ENCODE data around the gene TP73. TPM values are rescaled to one million over a fixed set of nuclear protein-coding genes. Genes with fewer than 3 reads are reported as not detected.

TP73 gene
- total RNA-seq, 1 experiment from 2014 or later = 2.6 TPM

GRCh38 chr1:3761296-3762010, 109.1 kb downstream of the TP73 start:
- Histone ChIP-seq H3K27me3 (ENCODE audit: low read length) (peaks cover 82% of the 10 kb centered on the region), H3K9me2 (replicated peaks; ENCODE audit: low read length) (no peaks in the 10 kb centered on the region), H3K4me2 (ENCODE audit: low read length) (no peak overlapping the region), H3K27ac (ENCODE audit: low read length) (no peak overlapping the region), H3K9ac (ENCODE audit: low read length) (no peak overlapping the region), H3F3A (ENCODE audit: low read length, unreplicated experiment) (no peaks in the 10 kb centered on the region), H4K20me1 (ENCODE audit: low read length) (no peaks in the 10 kb centered on the region), H2AFZ (ENCODE audit: low read length) (no peak overlapping the region), H3K9me3 (ENCODE audit: low read length) (no peaks in the 10 kb centered on the region), H3K4me3 (ENCODE audit: low read length) (no peak overlapping the region), H3K4me1 (ENCODE audit: insufficient read depth, low read length) (no peaks in the 10 kb centered on the region), H3K79me2 (ENCODE audit: low read length) (no peaks in the 10 kb centered on the region), H3K36me3 (ENCODE audit: low read depth, low read length) (no peaks in the 10 kb centered on the region)
- BruUV-seq (replicated peaks) = no TSS peak
- ChIA-PET POLR2A (ENCODE audit: unreplicated experiment) (no interaction called here), CTCF (no interaction called here)
- intact Hi-C loops (cut with micrococcal nuclease) = no loop called here
- ATAC-seq = no peak
- DNase-seq = no peak
- TF ChIP-seq CTCF (conservative IDR thresholded peaks at IDR 0.05; ENCODE audit: low read depth, low read length) = no peak
- no peak for TF ChIP-seq EZH2 (IDR thresholded peaks at IDR 0.05; ENCODE audit: low read length, unreplicated experiment)
- TF ChIP-seq EZH2phosphoT487 (IDR thresholded peaks at IDR 0.05; ENCODE audit: borderline replicate concordance, low read length) = no peak

- no peak overlapping the region for H3K9ac ChIP-seq (ENCODE audit: low read length)
- H3K9me2 ChIP-seq (replicated peaks; ENCODE audit: low read length) = no peaks in the 10 kb centered on the region
- H3K79me2 ChIP-seq (ENCODE audit: low read length) = no peaks in the 10 kb centered on the region
- no peaks in the 10 kb centered on the region for H3K36me3 ChIP-seq (ENCODE audit: low read depth, low read length)
- no peak overlapping the region for H3K27ac ChIP-seq (ENCODE audit: low read length)
- TF ChIP-seq EZH2 (IDR thresholded peaks at IDR 0.05; ENCODE audit: low read length, unreplicated experiment) (no peak), CTCF (conservative IDR thresholded peaks at IDR 0.05; ENCODE audit: low read depth, low read length) (no peak), EZH2phosphoT487 (IDR thresholded peaks at IDR 0.05; ENCODE audit: borderline replicate concordance, low read length) (no peak)
- no peaks in the 10 kb centered on the region for H3K9me3 ChIP-seq (ENCODE audit: low read length)
- POLR2A ChIA-PET (ENCODE audit: unreplicated experiment) = no interaction called here
- no peak overlapping the region for H3K4me2 ChIP-seq (ENCODE audit: low read length)
- H3K4me1 ChIP-seq (ENCODE audit: insufficient read depth, low read length) = no peaks in the 10 kb centered on the region
- H3K4me3 ChIP-seq (ENCODE audit: low read length) = no peak overlapping the region
- H4K20me1 ChIP-seq (ENCODE audit: low read length) = no peaks in the 10 kb centered on the region
- no peaks in the 10 kb centered on the region for H3F3A ChIP-seq (ENCODE audit: low read length, unreplicated experiment)
- CTCF ChIA-PET = no interaction called here
- intact Hi-C loops (cut with micrococcal nuclease) = no loop called here
- ATAC-seq = no peak
- BruUV-seq (replicated peaks) = no TSS peak
- no peak for DNase-seq
- H2AFZ ChIP-seq (ENCODE audit: low read length) = no peak overlapping the region
- H3K27me3 ChIP-seq (ENCODE audit: low read length) = peaks cover 81% of the 10 kb centered on the region
Measured at GRCh38 chr1:3762151-3762872, 110.0 kb downstream of the TP73 start.

- POLR2A ChIA-PET (ENCODE audit: unreplicated experiment) = no interaction called here
- CTCF ChIA-PET = no interaction called here
Measured at GRCh38 chr1:3762873-3763228, 110.5 kb downstream of the TP73 start.

More at GRCh38 chr1:3762873-3763228, 110.5 kb downstream of the TP73 start:
- ATAC-seq (no peak; the same call in 1 of the 2 replicates), DNase-seq (no peak)
- Histone ChIP-seq H4K20me1 (ENCODE audit: low read length) (no peaks in the 10 kb centered on the region), H3F3A (ENCODE audit: low read length, unreplicated experiment) (no peaks in the 10 kb centered on the region), H3K27me3 (ENCODE audit: low read length) (peaks cover 82% of the 10 kb centered on the region), H3K27ac (ENCODE audit: low read length) (no peak overlapping the region), H3K36me3 (ENCODE audit: low read depth, low read length) (no peaks in the 10 kb centered on the region), H3K79me2 (ENCODE audit: low read length) (no peaks in the 10 kb centered on the region), H3K4me3 (ENCODE audit: low read length) (no peak overlapping the region), H3K9me3 (ENCODE audit: low read length) (no peaks in the 10 kb centered on the region), H3K9ac (ENCODE audit: low read length) (no peak overlapping the region), H3K9me2 (replicated peaks; ENCODE audit: low read length) (no peaks in the 10 kb centered on the region), H3K4me2 (ENCODE audit: low read length) (no peak overlapping the region), H2AFZ (ENCODE audit: low read length) (no peak overlapping the region), H3K4me1 (ENCODE audit: insufficient read depth, low read length) (no peaks in the 10 kb centered on the region)
- intact Hi-C loops (cut with micrococcal nuclease) = no loop called here
- no TSS peak for BruUV-seq (replicated peaks)
- TF ChIP-seq EZH2phosphoT487 (IDR thresholded peaks at IDR 0.05; ENCODE audit: borderline replicate concordance, low read length) (no peak), EZH2 (IDR thresholded peaks at IDR 0.05; ENCODE audit: low read length, unreplicated experiment) (no peak), CTCF (conservative IDR thresholded peaks at IDR 0.05; ENCODE audit: low read depth, low read length) (no peak)

Measured in PC-3 (cell line).